Endothelial cell of umbilical vein (primary cell): ENCODE data around the gene CHD6. TPM values are rescaled to one million over a fixed set of nuclear protein-coding genes. Genes with fewer than 3 reads are reported as not detected.

Source experiments
- BruUV-seq: library from RNA; stranded (reverse); fragments of 400-500 nt; replicated peaks from 2 replicates; lab custom pipeline; 2021; lab: Mats Ljungman, UMichigan
- CTCF ChIA-PET: fragments of 300-600, 350-600 bp; sonication (Branson Sonifier 250); formaldehyde crosslinking; loops from one replicate; lab custom pipeline; 2021; ENCODE audit warnings: antibody characterized with exemption, inconsistent platforms; lab: Charles Lee
- POLR2A ChIA-PET: fragments of 300-600, 350-600 bp; sonication (Branson Sonifier 250); formaldehyde crosslinking; loops from one replicate; lab custom pipeline; 2021; ENCODE audit warnings: antibody characterized with exemption, inconsistent platforms; lab: Charles Lee
- DNase-seq: peaks from one replicate; pipeline ENCODE4 v3.0.0-alpha.2; 2011; ENCODE audit warnings: low read depth, low spot score
- FAIRE-seq: peaks from 2 replicates; lab custom pipeline; 2011; peaks lifted over from hg19 to GRCh38; lab: Jason Lieb, UNC
- H2AFZ ChIP-seq: 2 replicates; pipeline ENCODE4 v1.6.0; 2012; ENCODE audit warnings: low read depth, low read length, control low read depth, inconsistent platforms
- H3K27ac ChIP-seq: 2 replicates; pipeline ENCODE4 v1.5.1; 2011; ENCODE audit warnings: low read depth, mild to moderate bottlenecking, control low read depth, low read length, moderate library complexity; ENCODE audit not compliant: insufficient read depth
- H3K27me3 ChIP-seq, 2 experiments: 2 replicates each; pipeline versions ENCODE4 v1.6.0 to v1.6.1; 2011; ENCODE audit warnings: low read length in 2 of 2, mixed read lengths in 1 of 2; ENCODE audit not compliant: control insufficient read depth in 2 of 2, insufficient read depth in 2 of 2
- H3K36me3 ChIP-seq, 2 experiments: 2 replicates in 1 of 2; 3 replicates in 1 of 2; pipeline ENCODE4 v1.5.1; 2011; ENCODE audit warnings: low read length in 2 of 2, mild to moderate bottlenecking in 1 of 2, moderate library complexity in 1 of 2; ENCODE audit not compliant: control insufficient read depth in 2 of 2, insufficient read depth in 2 of 2; ENCODE audit errors: extremely low read depth in 1 of 2
- H3K4me1 ChIP-seq: 3 replicates; pipeline ENCODE4 v1.5.1; 2011; ENCODE audit warnings: mild to moderate bottlenecking, low read length; ENCODE audit not compliant: control insufficient read depth, insufficient read depth; ENCODE audit errors: extremely low read depth
- H3K4me2 ChIP-seq: 2 replicates; pipeline ENCODE4 v1.6.1; 2011; ENCODE audit warnings: low read length, control low read depth, mixed read lengths; ENCODE audit not compliant: insufficient read depth
- H3K4me3 ChIP-seq, 3 experiments: fragments of 200-600 bp in 1 of 3; sonication (generic), shearing (Covaris generic) in 1 of 3; replicated peaks in 1 of 3; 2 replicates each; pipeline ENCODE4 v1.5.1; 2011 to 2016; ENCODE audit warnings: control low read depth in 3 of 3, low read length in 3 of 3, mild to moderate bottlenecking in 2 of 3, inconsistent platforms in 1 of 3, low read depth in 1 of 3, moderate library complexity in 1 of 3; ENCODE audit not compliant: insufficient read depth in 1 of 3
- H3K79me2 ChIP-seq: 2 replicates; pipeline ENCODE4 v1.6.0; 2012; ENCODE audit warnings: low read length, inconsistent platforms; ENCODE audit not compliant: control insufficient read depth, insufficient read depth
- H3K9ac ChIP-seq: replicated peaks from 2 replicates; pipeline ENCODE3; 2011; ENCODE audit warnings: low read length, control low read depth; ENCODE audit not compliant: insufficient read depth; ENCODE audit errors: extremely low read depth
- H3K9me1 ChIP-seq: replicated peaks from 3 replicates; pipeline ENCODE4 v1.6.0; 2011; ENCODE audit warnings: mild to moderate bottlenecking, low read length; ENCODE audit not compliant: control insufficient read depth, insufficient read depth; ENCODE audit errors: extremely low read depth
- H3K9me3 ChIP-seq: replicated peaks from 2 replicates; pipeline ENCODE4 v1.5.1; 2012; ENCODE audit warnings: low read length, inconsistent platforms; ENCODE audit not compliant: control insufficient read depth, insufficient read depth
- H4K20me1 ChIP-seq: replicated peaks from 2 replicates; pipeline ENCODE3; 2011; ENCODE audit warnings: mild to moderate bottlenecking, low read length; ENCODE audit not compliant: control insufficient read depth, insufficient read depth; ENCODE audit errors: extremely low read depth
- CTCF ChIP-seq, 2 donors: IDR thresholded peaks; 1 replicate in 1 of 2; 2 replicates in 1 of 2; pipeline ENCODE4 v1.5.1; 2011; ENCODE audit warnings: low read length in 2 of 2, mild to moderate bottlenecking in 2 of 2, moderate library complexity in 2 of 2, control low read depth in 1 of 2, inconsistent platforms in 1 of 2, low read depth in 1 of 2; ENCODE audit not compliant: insufficient read depth in 1 of 2; ENCODE audit errors: extremely low read depth in 1 of 2
- EZH2 ChIP-seq: IDR thresholded peaks from 2 replicates; pipeline ENCODE4 v1.6.1; 2012; ENCODE audit warnings: borderline replicate concordance, low read depth, mild to moderate bottlenecking, moderate library complexity, low read length, inconsistent platforms; ENCODE audit not compliant: severe bottlenecking
- FOS ChIP-seq: IDR thresholded peaks from 2 replicates; pipeline ENCODE4 v1.6.1; 2011; ENCODE audit warnings: mild to moderate bottlenecking, low read length, moderate library complexity, borderline replicate concordance; ENCODE audit not compliant: insufficient read depth
- GATA2 ChIP-seq: IDR thresholded peaks from 2 replicates; pipeline ENCODE4 v1.7.0; 2011; ENCODE audit warnings: low read depth, mild to moderate bottlenecking, moderate library complexity, mixed read lengths, low read length; ENCODE audit not compliant: insufficient read length, insufficient read depth
- JUN ChIP-seq: IDR thresholded peaks from 2 replicates; pipeline ENCODE4 v1.6.1; 2011; ENCODE audit warnings: borderline replicate concordance, low read depth; ENCODE audit not compliant: insufficient read length, insufficient read depth
- MAX ChIP-seq: IDR thresholded peaks from 2 replicates; pipeline ENCODE4 v1.6.1; 2011; ENCODE audit not compliant: insufficient read depth, insufficient read length
- MYC ChIP-seq: IDR thresholded peaks from one replicate; pipeline ENCODE4 v1.6.1; 2011; ENCODE audit warnings: mild to moderate bottlenecking, low read depth, low read length
- POLR2A ChIP-seq: IDR thresholded peaks from 2 replicates; pipeline ENCODE4 v1.6.1; 2012; ENCODE audit warnings: low read depth, mild to moderate bottlenecking, control low read depth, low read length
- POLR2AphosphoS5 ChIP-seq: IDR thresholded peaks from 2 replicates; pipeline ENCODE4 v1.6.1; 2012; ENCODE audit warnings: low read depth, mild to moderate bottlenecking, control low read depth, low read length, moderate library complexity; ENCODE audit not compliant: insufficient read depth
- dilution Hi-C: fragments of 300-500 bp; cut with MboI; formaldehyde crosslinking; loops from one replicate; pipeline ENCODE4 v1.15.0; 2019; ENCODE audit warnings: low sequenced_read_pairs; ENCODE audit not compliant: extremely low pct_ligation_motif_present
- intact Hi-C: fragments of 100-400 bp; cut with micrococcal nuclease; formaldehyde crosslinking; loops from one replicate; pipeline ENCODE4 v1.10.0; 2022
- polyA plus RNA-seq, 4 experiments: library from polyadenylated mRNA; depleted of rRNA in 3 of 4; stranded (reverse) in 3 of 4; unstranded in 1 of 4; fragments of >200 nt; gene quantifications; 2 replicates each; pipeline versions ENCODE4 v1.2.1 to v1.2.3, GENCODE V29; 2011 to 2012; ENCODE audit warnings: missing spikeins in 1 of 4
- total RNA-seq: library from RNA; stranded (reverse); gene quantifications from 2 replicates; pipeline ENCODE4 v1.2.3, GENCODE V29; 2021

Gene CHD6
- total and polyA plus RNA-seq, 2 donors (not counting 3 experiments of a cell fraction or from before 2014, with no cell fraction given), result 7.2 to 33.7 TPM

GRCh38 chr20:41367956-41368355, 250.2 kb downstream of the CHD6 start:
- H3K9me1 ChIP-seq, result no peaks in the 10 kb centered on the region
- no peak for FAIRE-seq
- ChIA-PET POLR2A (no interaction called here), CTCF (interaction anchor here (0.8 to 0.9 kb wide), 2 partner anchors 195 to 233 kb away, joined by 3 read pairs; no protein-coding TSS in a partner anchor)
- BruUV-seq, result no TSS peak
- H3K4me1 ChIP-seq, result no peaks in the 10 kb centered on the region
- no peak overlapping the region for H3K4me3 ChIP-seq
- no peak overlapping the region for H2AFZ ChIP-seq
- H3K79me2 ChIP-seq, result no peaks in the 10 kb centered on the region
- H3K4me2 ChIP-seq, result no peak overlapping the region
- no peaks in the 10 kb centered on the region for H4K20me1 ChIP-seq
- H3K27me3 ChIP-seq, result peaks cover 28 to 34% of the 10 kb centered on the region in 2 experiments
- no peak for TF ChIP-seq CTCF (IDR thresholded peaks at IDR 0.05; ENCODE audit: extremely low read depth in 1 of 2, insufficient read depth in 1 of 2, low read depth in 1 of 2, low read length in 2 of 2)
- no peak for TF ChIP-seq EZH2
- no peak for TF ChIP-seq POLR2AphosphoS5
- TF ChIP-seq MYC, result no peak
- TF ChIP-seq GATA2, result no peak
- TF ChIP-seq POLR2A, result no peak
- TF ChIP-seq MAX, result no peak
- no peak for TF ChIP-seq FOS
- TF ChIP-seq JUN, result no peak
- dilution Hi-C loops, result no loop called here
- no peaks in the 10 kb centered on the region for H3K36me3 ChIP-seq
- H3K9me3 ChIP-seq, result no peaks in the 10 kb centered on the region
- DNase-seq, result no peak
- intact Hi-C loops, result no loop called here
- H3K27ac ChIP-seq, result no peak overlapping the region
- no peak overlapping the region for H3K9ac ChIP-seq
